GM19452 (cell line): ENCODE measurements around the gene SLC46A3.
A peak's percentile ranks its signal among the peaks of the same experiment; 100 is the strongest.
"Not testable (repeated sequence)": the region's sequence is repeated elsewhere in the genome, so short reads cannot be mapped to it uniquely, and the experiment has no call there.

Experiments used
- ATAC-seq: cut with Tn5 transposase; IDR thresholded peaks from one replicate; pipeline ENCODE4 v1.9.1; 2021; ENCODE audit not compliant: unreplicated experiment

SLC46A3 gene

GRCh38 chr13:28734906-28735305 is 16.1 kb upstream of the SLC46A3 start:
- ATAC-seq, result no peak

GRCh38 chr13:28730762-28731161 is 12.0 kb upstream of the SLC46A3 start:
- no peak for ATAC-seq

- ATAC-seq, result no peak
These were observed 10.8 kb upstream of the SLC46A3 start for GRCh38 chr13:28729541-28729940.

- ATAC-seq, result no peak
These were observed 9.9 kb upstream of the SLC46A3 start for GRCh38 chr13:28728642-28729041.

- no peak for ATAC-seq
These were observed 6.4 kb upstream of the SLC46A3 start for GRCh38 chr13:28725046-28725610.

- ATAC-seq, result no peak
These were observed 5.0 kb upstream of the SLC46A3 start for GRCh38 chr13:28723806-28724205.

GRCh38 chr13:28719227-28720055 is 671 bp upstream of the SLC46A3 start:
- no peak for ATAC-seq

- ATAC-seq, result no peak
These were observed 601 bp downstream of the SLC46A3 start for GRCh38 chr13:28718196-28718542.

- ATAC-seq, result no peak
These were observed 1.6 kb downstream of the SLC46A3 start for GRCh38 chr13:28717170-28717569.

GRCh38 chr13:28716511-28716910 is 2.3 kb downstream of the SLC46A3 start:
- ATAC-seq, result no peak

- ATAC-seq, result no peak
These were observed 4.1 kb downstream of the SLC46A3 start for GRCh38 chr13:28714651-28715050.

GRCh38 chr13:28710161-28710560 is 8.6 kb downstream of the SLC46A3 start:
- no peak for ATAC-seq

- peak; percentile 97 for ATAC-seq
These were observed 10.9 kb downstream of the SLC46A3 start for GRCh38 chr13:28707629-28708427.

GRCh38 chr13:28705461-28706083 is 13.2 kb downstream of the SLC46A3 start:
- no peak for ATAC-seq

GRCh38 chr13:28704919-28705318 is 13.9 kb downstream of the SLC46A3 start:
- no peak for ATAC-seq

- no peak for ATAC-seq
These were observed 14.5 kb downstream of the SLC46A3 start for GRCh38 chr13:28704282-28704681.

- ATAC-seq, result no peak
These were observed 19.5 kb downstream of the SLC46A3 start for GRCh38 chr13:28699246-28699645.

- no peak for ATAC-seq
These were observed 21.3 kb downstream of the SLC46A3 start for GRCh38 chr13:28697441-28697840.

- not testable (repeated sequence) for ATAC-seq
These were observed 24.9 kb downstream of the SLC46A3 start for GRCh38 chr13:28693605-28694491.

GRCh38 chr13:28685892-28686291 is 32.9 kb downstream of the SLC46A3 start:
- ATAC-seq, result no peak
